ENCODE data around the gene ZRANB3.
"Not testable (repeated sequence)": the region's sequence is repeated elsewhere in the genome, so short reads cannot be mapped to it uniquely, and the experiment has no call there.

GRCh38 chr2:135121658-135122039, 409.4 kb downstream of the ZRANB3 start:
- not testable (repeated sequence) for TF ChIP-seq POLR2A (IDR thresholded peaks at IDR 0.05; ENCODE audit: low read length); GATA1 (IDR thresholded peaks at IDR 0.05; ENCODE audit: low read depth, low read length)
